HAP-1 (cell line): Measurements from ENCODE around the gene TPM1.
"Not testable (repeated sequence)": the region's sequence is repeated elsewhere in the genome, so short reads cannot be mapped to it uniquely, and the experiment has no call there.

Source experiments
- DNase-seq, 2 experiments: peaks; one replicate each; pipeline ENCODE4 v3.0.0-alpha.2; 2016 to 2020; ENCODE audit warnings: low spot score in 2 of 2
- H3K27me3 ChIP-seq: fragments of 250-450 bp; sonication (Bioruptor Pico); 2 replicates; pipeline ENCODE4 v1.5.1; 2020; ENCODE audit warnings: low read depth, mild to moderate bottlenecking, moderate library complexity
- H3K36me3 ChIP-seq: fragments of 250-450 bp; sonication (Bioruptor Pico); replicated peaks from 2 replicates; pipeline ENCODE4 v1.5.1; 2020; ENCODE audit warnings: mild to moderate bottlenecking
- H3K4me1 ChIP-seq: fragments of 250-450 bp; sonication (Bioruptor Pico); 2 replicates; pipeline ENCODE4 v1.5.1; 2020; ENCODE audit warnings: mild to moderate bottlenecking
- H3K4me3 ChIP-seq: fragments of 250-450 bp; sonication (Bioruptor Pico); 2 replicates; pipeline ENCODE4 v1.5.1; 2020; ENCODE audit warnings: mild to moderate bottlenecking, moderate library complexity
- H3K9me3 ChIP-seq: fragments of 250-450 bp; sonication (Bioruptor Pico); 2 replicates; pipeline ENCODE4 v1.5.1; 2020; ENCODE audit warnings: mild to moderate bottlenecking, moderate library complexity
- in situ Hi-C: fragments of 300-500 bp; cut with MboI; formaldehyde crosslinking; loops from 3 replicates; pipeline ENCODE4 v1.14.3; 2020; ENCODE audit warnings: low sequenced_read_pairs, inconsistent platforms, mixed read lengths

Gene TPM1

GRCh38 chr15:63086947-63087346 is 44.4 kb downstream of the TPM1 start:
- Histone ChIP-seq H3K4me3 (no peak overlapping the region), H3K9me3 (no peaks in the 10 kb centered on the region), H3K27me3 (no peaks in the 10 kb centered on the region), H3K4me1 (peaks cover 27% of the 10 kb centered on the region), H3K36me3 (no peaks in the 10 kb centered on the region)
- no peak for DNase-seq
- in situ Hi-C loops, result no loop called here

DNA sequence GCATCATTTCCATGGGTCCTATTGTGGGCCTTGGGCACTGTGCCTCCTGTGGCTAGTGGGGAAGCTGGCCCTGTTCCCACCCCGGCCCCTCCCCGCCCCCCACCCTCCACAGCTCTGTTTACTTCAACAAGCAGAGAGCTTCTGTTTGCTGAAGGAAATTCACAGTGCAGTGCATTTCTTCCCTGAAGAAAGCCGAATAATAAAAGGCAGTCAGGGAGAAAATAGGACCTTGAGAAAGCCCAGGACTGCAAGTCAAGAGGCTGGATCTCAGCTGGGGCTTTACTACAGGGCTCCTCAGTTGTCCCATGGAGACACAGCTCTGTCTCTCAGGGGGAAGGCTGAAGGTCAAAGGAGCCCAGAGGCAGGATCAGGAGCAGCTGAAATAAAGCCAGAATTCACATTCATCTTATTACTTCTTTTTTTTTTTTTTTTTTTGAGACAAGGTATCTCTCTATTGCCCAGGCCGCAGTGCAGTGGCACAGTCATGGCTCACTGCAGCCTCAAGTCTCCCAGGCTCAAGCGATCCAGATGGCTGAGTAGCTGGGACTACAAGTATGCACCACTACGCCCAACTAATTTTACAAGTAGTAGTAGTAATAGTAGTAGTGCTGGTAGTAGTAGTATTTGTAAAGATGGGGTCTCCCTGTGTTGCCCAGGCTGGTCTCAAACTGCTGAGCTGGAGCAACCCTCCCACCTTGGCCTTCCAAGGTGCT is 46.1 kb downstream of the TPM1 start:
- DNase-seq, result no peak
- in situ Hi-C loops, result no loop called here
- Histone ChIP-seq H3K9me3 (no peaks in the 10 kb centered on the region), H3K36me3 (no peaks in the 10 kb centered on the region), H3K4me1 (peaks cover 11% of the 10 kb centered on the region), H3K27me3 (no peaks in the 10 kb centered on the region), H3K4me3 (no peak overlapping the region)

GRCh38 chr15:63089260-63090043 is 46.9 kb downstream of the TPM1 start:
- no peak for DNase-seq
- Histone ChIP-seq H3K36me3 (no peaks in the 10 kb centered on the region), H3K27me3 (no peaks in the 10 kb centered on the region), H3K4me1 (peaks cover 10% of the 10 kb centered on the region), H3K9me3 (no peaks in the 10 kb centered on the region), H3K4me3 (no peak overlapping the region)
- in situ Hi-C loops, result loop anchor here (5.0 to 10.0 kb wide), 2 partner anchors 245 to 297 kb away; no protein-coding TSS in a partner anchor

GRCh38 chr15:63090472-63090871 is 47.9 kb downstream of the TPM1 start:
- no peaks in the 10 kb centered on the region for H3K36me3 ChIP-seq
- H3K9me3 ChIP-seq, result no peaks in the 10 kb centered on the region
- no peak overlapping the region for H3K4me3 ChIP-seq
- in situ Hi-C loops, result loop anchor here (5.0 to 10.0 kb wide), 2 partner anchors 246 to 298 kb away; no protein-coding TSS in a partner anchor
- no peak for DNase-seq
- no peaks in the 10 kb centered on the region for H3K27me3 ChIP-seq
- H3K4me1 ChIP-seq, result peaks cover 10% of the 10 kb centered on the region

GRCh38 chr15:63090887-63091286 is 48.3 kb downstream of the TPM1 start:
- DNase-seq, result no peak
- Histone ChIP-seq H3K4me3 (no peak overlapping the region), H3K4me1 (peaks cover 10% of the 10 kb centered on the region), H3K9me3 (no peaks in the 10 kb centered on the region), H3K27me3 (no peaks in the 10 kb centered on the region), H3K36me3 (no peaks in the 10 kb centered on the region)
- in situ Hi-C loops, result loop anchor here (5.0 to 10.0 kb wide), 2 partner anchors 246 to 299 kb away; no protein-coding TSS in a partner anchor

- H3K27me3 ChIP-seq, result no peaks in the 10 kb centered on the region
- no peaks in the 10 kb centered on the region for H3K36me3 ChIP-seq
- peaks cover 3% of the 10 kb centered on the region for H3K4me1 ChIP-seq
- DNase-seq, result no peak
- H3K4me3 ChIP-seq, result no peak overlapping the region
- in situ Hi-C loops, result loop anchor here (5.0 to 10.0 kb wide), 2 partner anchors 247 to 300 kb away; no protein-coding TSS in a partner anchor
- no peaks in the 10 kb centered on the region for H3K9me3 ChIP-seq
These were observed 49.3 kb downstream of the TPM1 start for GRCh38 chr15:63091679-63092446.

- Histone ChIP-seq H3K4me3 (no peak overlapping the region), H3K36me3 (no peaks in the 10 kb centered on the region), H3K4me1 (no peaks in the 10 kb centered on the region; the same call in 1 of the 2 replicates), H3K9me3 (no peaks in the 10 kb centered on the region), H3K27me3 (no peaks in the 10 kb centered on the region)
- in situ Hi-C loops, result loop anchor here (5.0 to 10.0 kb wide), 2 partner anchors 249 to 301 kb away; no protein-coding TSS in a partner anchor
- peak; percentile 91 to 95 for DNase-seq
These were observed 51.1 kb downstream of the TPM1 start for GRCh38 chr15:63093486-63094205.

DNA sequence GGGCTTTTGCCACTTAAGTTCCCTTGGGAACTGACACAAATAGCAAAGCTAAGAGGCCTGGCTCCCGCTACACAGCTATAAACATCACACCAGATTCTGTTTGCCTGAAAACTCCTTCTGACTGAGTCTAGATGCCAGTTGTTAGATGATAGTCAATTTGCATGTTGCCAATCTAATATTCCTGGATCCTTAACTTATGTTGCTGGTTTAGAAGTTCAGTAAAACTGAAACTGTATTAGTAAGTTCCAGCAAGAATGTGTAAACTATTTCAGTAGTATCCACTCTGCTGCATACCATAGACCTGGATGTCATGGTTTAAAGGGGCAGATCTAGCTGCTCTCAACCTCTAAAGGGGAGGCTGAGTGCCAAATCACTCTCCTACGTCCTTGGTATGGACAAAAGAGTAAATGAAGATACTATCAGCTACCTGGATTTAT is 52.0 kb downstream of the TPM1 start:
- Histone ChIP-seq H3K27me3 (no peaks in the 10 kb centered on the region), H3K4me1 (no peaks in the 10 kb centered on the region; the same call in 1 of the 2 replicates), H3K9me3 (no peaks in the 10 kb centered on the region), H3K36me3 (no peaks in the 10 kb centered on the region), H3K4me3 (no peak overlapping the region)
- in situ Hi-C loops, result loop anchor here (5.0 to 10.0 kb wide), 2 partner anchors 250 to 302 kb away; no protein-coding TSS in a partner anchor
- no peak for DNase-seq

- no peaks in the 10 kb centered on the region for H3K27me3 ChIP-seq
- no peaks in the 10 kb centered on the region for H3K4me1 ChIP-seq
- H3K9me3 ChIP-seq, result peaks cover 8% of the 10 kb centered on the region; the same call in 1 of the 2 replicates
- no peaks in the 10 kb centered on the region for H3K36me3 ChIP-seq
- no peak for DNase-seq
- in situ Hi-C loops, result loop anchor here (10.0 kb wide), 1 partner anchor 251 kb away; no protein-coding TSS in a partner anchor
- no peak overlapping the region for H3K4me3 ChIP-seq
These were observed 53.6 kb downstream of the TPM1 start for GRCh38 chr15:63096178-63096577.

DNA sequence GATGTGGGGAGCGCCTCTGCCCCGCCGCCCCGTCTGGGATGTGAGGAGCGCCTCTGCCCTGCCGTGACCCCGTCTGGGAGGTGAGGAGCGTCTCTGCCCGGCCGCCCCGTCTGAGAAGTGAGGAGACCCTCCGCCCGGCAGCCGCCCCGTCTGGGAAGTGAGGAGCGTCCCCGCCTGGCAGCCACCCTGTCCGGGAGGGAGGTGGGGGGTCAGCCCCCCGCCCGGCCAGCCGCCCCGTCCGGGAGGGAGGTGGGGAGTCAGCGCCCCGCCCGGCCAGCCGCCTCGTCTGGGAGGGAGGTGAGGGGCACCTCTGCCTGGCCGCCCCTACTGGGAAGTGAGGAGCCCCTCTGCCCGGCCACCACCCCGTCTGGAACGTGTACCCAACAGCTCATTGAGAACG is 56.4 kb downstream of the TPM1 start:
- in situ Hi-C loops, result loop anchor here (10.0 kb wide), 1 partner anchor 254 kb away; no protein-coding TSS in a partner anchor
- not testable (repeated sequence) for H3K27me3 ChIP-seq, DNase-seq, H3K4me3 ChIP-seq, H3K4me1 ChIP-seq, H3K36me3 ChIP-seq
- H3K9me3 ChIP-seq, result peaks cover 14% of the 10 kb centered on the region; the same call in 1 of the 2 replicates

DNA sequence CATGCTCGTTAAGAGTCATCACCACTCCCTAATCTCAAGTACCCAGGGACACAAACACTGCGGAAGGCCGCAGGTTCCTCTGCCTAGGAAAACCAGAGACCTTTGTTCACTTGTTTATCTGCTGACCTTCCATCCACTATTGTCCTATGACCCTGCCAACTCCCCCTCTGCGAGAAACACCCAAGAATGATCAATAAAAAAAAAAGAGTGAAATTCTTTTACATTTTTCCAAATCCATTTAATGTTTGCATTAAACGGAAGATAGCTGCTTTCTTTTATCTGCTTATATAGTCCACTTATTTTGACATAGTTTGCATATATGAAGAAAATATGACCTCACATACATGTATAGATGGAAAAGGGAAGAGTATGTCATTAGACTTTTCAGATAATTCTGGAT is 57.0 kb downstream of the TPM1 start:
- in situ Hi-C loops, result loop anchor here (10.0 kb wide), 1 partner anchor 255 kb away; no protein-coding TSS in a partner anchor
- not testable (repeated sequence) for H3K27me3 ChIP-seq, DNase-seq, H3K36me3 ChIP-seq, H3K4me1 ChIP-seq, H3K4me3 ChIP-seq
- H3K9me3 ChIP-seq, result peaks cover 14% of the 10 kb centered on the region; the same call in 1 of the 2 replicates

GRCh38 chr15:63103416-63103815 is 60.9 kb downstream of the TPM1 start:
- Histone ChIP-seq H3K4me1 (no peaks in the 10 kb centered on the region), H3K9me3 (peaks cover 23% of the 10 kb centered on the region; the same call in 1 of the 2 replicates), H3K4me3 (no peak overlapping the region), H3K36me3 (no peaks in the 10 kb centered on the region), H3K27me3 (no peaks in the 10 kb centered on the region; the same call in 1 of the 2 replicates)
- in situ Hi-C loops, result no loop called here
- DNase-seq, result no peak
